ENCODE results near the gene C2orf92. TPM values are rescaled to one million over a fixed set of nuclear protein-coding genes. Genes with fewer than 3 reads are reported as not detected.
A peak's percentile ranks its signal among the peaks of the same experiment; 100 is the strongest.

Gene C2orf92
- total and polyA plus RNA-seq, 2 donors (not counting 3 experiments of a cell fraction or from before 2014, with no cell fraction given), result 1.8 to 7.9 TPM

GRCh38 chr2:97664636-97664970 lies 4.9 kb upstream of the C2orf92 start:
- ChIA-PET CTCF (interaction anchor here (0.8 to 6.3 kb wide), 16 partner anchors 9 to 720 kb away, joined by 3 to 126 read pairs (median 4); partner anchors contain the start of gene COX5B), POLR2A (interaction anchor here (0.5 to 3.9 kb wide), 7 partner anchors 12 to 189 kb away, joined by 3 to 38 read pairs (median 4); partner anchors contain the start of gene COX5B)
- TF ChIP-seq CTCF (IDR thresholded peaks at IDR 0.05; ENCODE audit: extremely low read depth in 1 of 2, insufficient read depth in 1 of 2, low read depth in 1 of 2, low read length in 2 of 2) (no peak), MAX (IDR thresholded peaks at IDR 0.05; ENCODE audit: insufficient read depth, insufficient read length) (no peak), MYC (IDR thresholded peaks at IDR 0.05; ENCODE audit: low read depth, low read length) (no peak), EZH2 (IDR thresholded peaks at IDR 0.05; ENCODE audit: borderline replicate concordance, low read depth, low read length, severe bottlenecking) (no peak), JUN (IDR thresholded peaks at IDR 0.05; ENCODE audit: borderline replicate concordance, insufficient read depth, insufficient read length, low read depth) (no peak), GATA2 (IDR thresholded peaks at IDR 0.05; ENCODE audit: insufficient read depth, insufficient read length, low read depth, low read length) (no peak), FOS (IDR thresholded peaks at IDR 0.05; ENCODE audit: borderline replicate concordance, insufficient read depth, low read length) (no peak), POLR2AphosphoS5 (IDR thresholded peaks at IDR 0.05; ENCODE audit: insufficient read depth, low read depth, low read length) (no peak), POLR2A (IDR thresholded peaks at IDR 0.05; ENCODE audit: low read depth, low read length) (no peak)
- Histone ChIP-seq H4K20me1 (replicated peaks; ENCODE audit: control insufficient read depth, extremely low read depth, insufficient read depth, low read length) (no peaks in the 10 kb centered on the region), H3K27me3 (ENCODE audit: control insufficient read depth in 2 of 2, insufficient read depth in 2 of 2, low read length in 2 of 2) (no peaks in the 10 kb centered on the region), H3K4me3 (replicated peaks in 1 of 3; ENCODE audit: insufficient read depth in 1 of 3, low read depth in 1 of 3, low read length in 3 of 3) (peak overlapping the region; percentile 57 to 74 (median 63)), H3K9ac (replicated peaks; ENCODE audit: extremely low read depth, insufficient read depth, low read length) (peak overlapping the region; percentile 95), H3K4me1 (ENCODE audit: control insufficient read depth, extremely low read depth, insufficient read depth, low read length) (peaks cover 18% of the 10 kb centered on the region), H3K9me1 (replicated peaks; ENCODE audit: control insufficient read depth, extremely low read depth, insufficient read depth, low read length) (no peaks in the 10 kb centered on the region), H3K36me3 (ENCODE audit: control insufficient read depth in 2 of 2, extremely low read depth in 1 of 2, insufficient read depth in 2 of 2, low read length in 2 of 2) (no peaks in the 10 kb centered on the region), H3K27ac (ENCODE audit: insufficient read depth, low read depth, low read length) (peak overlapping the region; percentile 85), H3K79me2 (ENCODE audit: control insufficient read depth, insufficient read depth, low read length) (peaks cover 13% of the 10 kb centered on the region), H3K4me2 (ENCODE audit: insufficient read depth, low read length) (peak overlapping the region; percentile 75), H2AFZ (ENCODE audit: low read depth, low read length) (peak overlapping the region; percentile 71), H3K9me3 (replicated peaks; ENCODE audit: control insufficient read depth, insufficient read depth, low read length) (no peaks in the 10 kb centered on the region)
- dilution Hi-C loops (cut with MboI; ENCODE audit: extremely low pct_ligation_motif_present, low sequenced_read_pairs), result no loop called here
- intact Hi-C loops (cut with micrococcal nuclease), result loop anchor here (1.0 kb wide), 3 partner anchors 18 to 74 kb away; partner anchors contain the start of gene COX5B
- DNase-seq (ENCODE audit: low read depth, low spot score), result no peak
- FAIRE-seq, result peak; percentile 59
- BruUV-seq (replicated peaks), result TSS peak; percentile 68

Measured in endothelial cell of umbilical vein (primary cell).